ENCODE measurements around the gene PHF19.

DNA sequence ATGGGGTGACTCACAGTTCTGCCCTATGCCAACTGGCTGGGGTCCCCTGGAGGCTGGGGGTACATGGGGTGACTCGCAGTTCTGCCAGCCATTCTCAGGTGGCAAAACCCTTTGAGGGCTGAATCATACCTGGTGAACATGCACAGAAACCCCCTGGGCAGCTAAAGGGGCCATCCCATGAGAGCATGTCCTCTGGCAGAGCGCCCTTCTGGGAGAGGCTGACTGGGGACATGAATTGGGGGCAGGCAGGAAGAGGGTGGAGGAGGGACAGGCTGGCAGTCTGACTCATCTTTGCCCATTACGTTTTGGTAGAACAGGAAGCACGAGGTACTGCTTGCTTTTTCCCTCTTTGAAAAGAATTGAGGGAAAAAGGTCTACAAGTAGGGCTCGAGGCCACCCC is 32.9 kb upstream of the PHF19 start:
- TF ChIP-seq CTCF (IDR thresholded peaks at IDR 0.05) (no peak), POLR2A (IDR thresholded peaks at IDR 0.05) (no peak)
